Measurements from ENCODE around the gene MS4A15. TPM values are rescaled to one million over a fixed set of nuclear protein-coding genes. Genes with fewer than 3 reads are reported as not detected.

MS4A15 gene
- total and polyA plus RNA-seq, 10 of the 15 experiments (the other 5 are each of a cell fraction or from before 2014, with no cell fraction given), result 0.05 to 0.84 (median 0.45) TPM

DNA sequence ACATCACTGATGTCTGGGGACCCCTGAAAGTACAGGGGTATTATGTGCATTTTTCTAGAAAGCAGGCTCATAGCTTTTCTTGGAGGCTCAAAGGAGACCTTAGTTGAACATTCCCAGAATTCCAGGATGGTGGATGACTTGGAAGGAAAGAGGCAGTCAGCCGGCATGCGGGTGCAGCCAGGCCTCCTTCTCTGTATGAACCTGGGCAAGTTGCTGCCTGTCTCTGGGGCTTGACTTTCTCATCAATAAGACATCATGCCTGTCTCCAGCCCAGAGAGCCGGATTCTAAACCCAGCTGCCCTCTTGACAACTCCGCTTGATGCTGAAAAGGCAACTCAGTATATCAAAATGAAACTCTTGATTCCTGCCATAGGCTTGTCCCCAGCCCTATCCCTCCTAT is 12.6 kb downstream of the MS4A15 start:
- in situ Hi-C loops (cut with MboI) (loop anchor here (10.0 to 25.0 kb wide), 2 partner anchors 404 to 1582 kb away; no protein-coding TSS in a partner anchor), intact Hi-C loops (cut with micrococcal nuclease; ENCODE audit: unreplicated experiment) (loop anchor here (10.0 kb wide), 3 partner anchors 396 to 574 kb away; partner anchors contain the start of gene VPS37C)
- no peak overlapping the region for H3K4me2 ChIP-seq (ENCODE audit: control insufficient read depth, insufficient read depth)
- WGBS (ENCODE audit: insufficient coverage, insufficient replicate concordance, low lambda C conversion rate, missing lambda C conversion rate), result 57% methylated on average over 4 of the region's 4 CpGs
- H3K4me1 ChIP-seq (ENCODE audit: control insufficient read depth, insufficient read depth, low read length), result peaks cover 28% of the 10 kb centered on the region
- ChIA-PET CTCF (no interaction called here), SMC1A (ENCODE audit: uncharacterized antibody, unreplicated experiment) (interaction anchor here (2.8 kb wide), 1 partner anchor 10 kb away, joined by 8 read pairs; no protein-coding TSS in a partner anchor), POLR2A (no interaction called here), RAD21 (ENCODE audit: unreplicated experiment) (no interaction called here)
- no peak overlapping the region for H3K27ac ChIP-seq (ENCODE audit: control insufficient read depth, insufficient read depth)
- H3K9ac ChIP-seq (ENCODE audit: control insufficient read depth, insufficient read depth, low read length), result no peak overlapping the region
- BruUV-seq (replicated peaks), result no TSS peak
- peaks cover 1% of the 10 kb centered on the region; the same call in 2 of the 3 replicates for H3K9me3 ChIP-seq (replicated peaks; ENCODE audit: control insufficient read depth, insufficient read depth, low read length)
- H3K36me3 ChIP-seq (ENCODE audit: control insufficient read depth in 2 of 2, insufficient read depth in 2 of 2, low read length in 1 of 2), result no peaks in the 10 kb centered on the region
- H2AFZ ChIP-seq (ENCODE audit: control insufficient read depth, low read depth, low read length), result no peak overlapping the region
- H3K4me3 ChIP-seq, result no peak overlapping the region
- H3K79me2 ChIP-seq (ENCODE audit: control insufficient read depth, insufficient read depth, low read length), result no peaks in the 10 kb centered on the region
- ATAC-seq (no peak), FAIRE-seq (no peak), DNase-seq (ENCODE audit: low read depth, low spot score) (no peak)
- no peaks in the 10 kb centered on the region for H3K27me3 ChIP-seq (replicated peaks in 1 of 2; ENCODE audit: control insufficient read depth in 2 of 2, insufficient read depth in 2 of 2, low read length in 1 of 2)
- H4K20me1 ChIP-seq (ENCODE audit: control insufficient read depth, insufficient read depth), result no peaks in the 10 kb centered on the region; the same call in 1 of the 2 replicates
- TF ChIP-seq ZNF622 (IDR thresholded peaks at IDR 0.05), result no peak
- TF ChIP-seq, protein P1, sequence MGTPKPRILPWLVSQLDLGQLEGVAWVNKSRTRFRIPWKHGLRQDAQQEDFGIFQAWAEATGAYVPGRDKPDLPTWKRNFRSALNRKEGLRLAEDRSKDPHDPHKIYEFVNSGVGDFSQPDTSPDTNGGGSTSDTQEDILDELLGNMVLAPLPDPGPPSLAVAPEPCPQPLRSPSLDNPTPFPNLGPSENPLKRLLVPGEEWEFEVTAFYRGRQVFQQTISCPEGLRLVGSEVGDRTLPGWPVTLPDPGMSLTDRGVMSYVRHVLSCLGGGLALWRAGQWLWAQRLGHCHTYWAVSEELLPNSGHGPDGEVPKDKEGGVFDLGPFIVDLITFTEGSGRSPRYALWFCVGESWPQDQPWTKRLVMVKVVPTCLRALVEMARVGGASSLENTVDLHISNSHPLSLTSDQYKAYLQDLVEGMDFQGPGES (IDR thresholded peaks at IDR 0.05), result no peak
- TF ChIP-seq, protein P2, sequence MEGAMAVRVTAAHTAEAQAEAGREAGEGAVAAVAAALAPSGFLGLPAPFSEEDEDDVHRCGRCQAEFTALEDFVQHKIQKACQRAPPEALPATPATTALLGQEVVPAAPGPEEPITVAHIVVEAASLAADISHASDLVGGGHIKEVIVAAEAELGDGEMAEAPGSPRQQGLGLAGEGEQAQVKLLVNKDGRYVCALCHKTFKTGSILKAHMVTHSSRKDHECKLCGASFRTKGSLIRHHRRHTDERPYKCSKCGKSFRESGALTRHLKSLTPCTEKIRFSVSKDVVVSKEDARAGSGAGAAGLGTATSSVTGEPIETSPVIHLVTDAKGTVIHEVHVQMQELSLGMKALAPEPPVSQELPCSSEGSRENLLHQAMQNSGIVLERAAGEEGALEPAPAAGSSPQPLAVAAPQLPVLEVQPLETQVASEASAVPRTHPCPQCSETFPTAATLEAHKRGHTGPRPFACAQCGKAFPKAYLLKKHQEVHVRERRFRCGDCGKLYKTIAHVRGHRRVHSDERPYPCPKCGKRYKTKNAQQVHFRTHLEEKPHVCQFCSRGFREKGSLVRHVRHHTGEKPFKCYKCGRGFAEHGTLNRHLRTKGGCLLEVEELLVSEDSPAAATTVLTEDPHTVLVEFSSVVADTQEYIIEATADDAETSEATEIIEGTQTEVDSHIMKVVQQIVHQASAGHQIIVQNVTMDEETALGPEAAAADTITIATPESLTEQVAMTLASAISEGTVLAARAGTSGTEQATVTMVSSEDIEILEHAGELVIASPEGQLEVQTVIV (IDR thresholded peaks at IDR 0.05; ENCODE audit: borderline replicate concordance, partially characterized antibody), result no peak
- TF ChIP-seq, protein P3, sequence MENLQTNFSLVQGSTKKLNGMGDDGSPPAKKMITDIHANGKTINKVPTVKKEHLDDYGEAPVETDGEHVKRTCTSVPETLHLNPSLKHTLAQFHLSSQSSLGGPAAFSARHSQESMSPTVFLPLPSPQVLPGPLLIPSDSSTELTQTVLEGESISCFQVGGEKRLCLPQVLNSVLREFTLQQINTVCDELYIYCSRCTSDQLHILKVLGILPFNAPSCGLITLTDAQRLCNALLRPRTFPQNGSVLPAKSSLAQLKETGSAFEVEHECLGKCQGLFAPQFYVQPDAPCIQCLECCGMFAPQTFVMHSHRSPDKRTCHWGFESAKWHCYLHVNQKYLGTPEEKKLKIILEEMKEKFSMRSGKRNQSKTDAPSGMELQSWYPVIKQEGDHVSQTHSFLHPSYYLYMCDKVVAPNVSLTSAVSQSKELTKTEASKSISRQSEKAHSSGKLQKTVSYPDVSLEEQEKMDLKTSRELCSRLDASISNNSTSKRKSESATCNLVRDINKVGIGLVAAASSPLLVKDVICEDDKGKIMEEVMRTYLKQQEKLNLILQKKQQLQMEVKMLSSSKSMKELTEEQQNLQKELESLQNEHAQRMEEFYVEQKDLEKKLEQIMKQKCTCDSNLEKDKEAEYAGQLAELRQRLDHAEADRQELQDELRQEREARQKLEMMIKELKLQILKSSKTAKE (IDR thresholded peaks at IDR 0.05; ENCODE audit: low read depth, poor library complexity, severe bottlenecking), result no peak
- TF ChIP-seq TAF1 (IDR thresholded peaks at IDR 0.05; ENCODE audit: borderline replicate concordance, low read depth, low read length), result no peak
- TF ChIP-seq BCL11A (IDR thresholded peaks at IDR 0.05; ENCODE audit: low read depth, low read length), result no peak
- TF ChIP-seq SP1 (IDR thresholded peaks at IDR 0.05; ENCODE audit: low read depth, low read length), result no peak
- TF ChIP-seq ATF7 (IDR thresholded peaks at IDR 0.05; ENCODE audit: low read depth), result no peak
- no peak for TF ChIP-seq ZNF207 (IDR thresholded peaks at IDR 0.05; ENCODE audit: borderline replicate concordance)
- no peak for TF ChIP-seq ZZZ3 (IDR thresholded peaks at IDR 0.05; ENCODE audit: control insufficient read depth, insufficient read length, low read depth)
- no peak for TF ChIP-seq HDAC2 (IDR thresholded peaks at IDR 0.05)
- TF ChIP-seq NFXL1 (IDR thresholded peaks at IDR 0.05; ENCODE audit: borderline replicate concordance), result no peak
- no peak for TF ChIP-seq TBL1XR1 (IDR thresholded peaks at IDR 0.05; ENCODE audit: low read depth, low read length)
- TF ChIP-seq PAX5 (IDR thresholded peaks at IDR 0.05; ENCODE audit: borderline replicate concordance, low read depth, low read length), result no peak
- TF ChIP-seq, protein P4, sequence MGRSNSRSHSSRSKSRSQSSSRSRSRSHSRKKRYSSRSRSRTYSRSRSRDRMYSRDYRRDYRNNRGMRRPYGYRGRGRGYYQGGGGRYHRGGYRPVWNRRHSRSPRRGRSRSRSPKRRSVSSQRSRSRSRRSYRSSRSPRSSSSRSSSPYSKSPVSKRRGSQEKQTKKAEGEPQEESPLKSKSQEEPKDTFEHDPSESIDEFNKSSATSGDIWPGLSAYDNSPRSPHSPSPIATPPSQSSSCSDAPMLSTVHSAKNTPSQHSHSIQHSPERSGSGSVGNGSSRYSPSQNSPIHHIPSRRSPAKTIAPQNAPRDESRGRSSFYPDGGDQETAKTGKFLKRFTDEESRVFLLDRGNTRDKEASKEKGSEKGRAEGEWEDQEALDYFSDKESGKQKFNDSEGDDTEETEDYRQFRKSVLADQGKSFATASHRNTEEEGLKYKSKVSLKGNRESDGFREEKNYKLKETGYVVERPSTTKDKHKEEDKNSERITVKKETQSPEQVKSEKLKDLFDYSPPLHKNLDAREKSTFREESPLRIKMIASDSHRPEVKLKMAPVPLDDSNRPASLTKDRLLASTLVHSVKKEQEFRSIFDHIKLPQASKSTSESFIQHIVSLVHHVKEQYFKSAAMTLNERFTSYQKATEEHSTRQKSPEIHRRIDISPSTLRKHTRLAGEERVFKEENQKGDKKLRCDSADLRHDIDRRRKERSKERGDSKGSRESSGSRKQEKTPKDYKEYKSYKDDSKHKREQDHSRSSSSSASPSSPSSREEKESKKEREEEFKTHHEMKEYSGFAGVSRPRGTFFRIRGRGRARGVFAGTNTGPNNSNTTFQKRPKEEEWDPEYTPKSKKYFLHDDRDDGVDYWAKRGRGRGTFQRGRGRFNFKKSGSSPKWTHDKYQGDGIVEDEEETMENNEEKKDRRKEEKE (IDR thresholded peaks at IDR 0.05), result no peak
- TF ChIP-seq, protein P5, sequence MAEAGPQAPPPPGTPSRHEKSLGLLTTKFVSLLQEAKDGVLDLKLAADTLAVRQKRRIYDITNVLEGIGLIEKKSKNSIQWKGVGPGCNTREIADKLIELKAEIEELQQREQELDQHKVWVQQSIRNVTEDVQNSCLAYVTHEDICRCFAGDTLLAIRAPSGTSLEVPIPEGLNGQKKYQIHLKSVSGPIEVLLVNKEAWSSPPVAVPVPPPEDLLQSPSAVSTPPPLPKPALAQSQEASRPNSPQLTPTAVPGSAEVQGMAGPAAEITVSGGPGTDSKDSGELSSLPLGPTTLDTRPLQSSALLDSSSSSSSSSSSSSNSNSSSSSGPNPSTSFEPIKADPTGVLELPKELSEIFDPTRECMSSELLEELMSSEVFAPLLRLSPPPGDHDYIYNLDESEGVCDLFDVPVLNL (IDR thresholded peaks at IDR 0.05; ENCODE audit: low read depth, low read length), result no peak

All from GM12878 (cell line).